ENCODE data around the gene CDK17.

The CDK17 gene

GRCh38 chr12:96261557-96261956 lies 138.7 kb downstream of the CDK17 start:
- no peak for DNase-seq (ENCODE audit: low spot score)

GRCh38 chr12:96260644-96261043 lies 139.6 kb downstream of the CDK17 start:
- no peak for DNase-seq (ENCODE audit: low spot score)

- DNase-seq (ENCODE audit: low spot score): no peak
Observed at GRCh38 chr12:96260231-96260630, 140.0 kb downstream of the CDK17 start.

GRCh38 chr12:96258104-96258961 lies 141.9 kb downstream of the CDK17 start:
- peak; percentile 48 for DNase-seq (ENCODE audit: low spot score)

- DNase-seq (ENCODE audit: low spot score): no peak
Observed at GRCh38 chr12:96257550-96258103, 142.6 kb downstream of the CDK17 start.

- DNase-seq (ENCODE audit: low spot score): no peak
Observed at GRCh38 chr12:96256672-96257361, 143.4 kb downstream of the CDK17 start.

- no peak for DNase-seq (ENCODE audit: low spot score)
Observed at GRCh38 chr12:96255077-96255476, 145.2 kb downstream of the CDK17 start.

GRCh38 chr12:96250119-96250685 lies 150.0 kb downstream of the CDK17 start:
- DNase-seq (ENCODE audit: low spot score): no peak

GRCh38 chr12:96249196-96250118 lies 150.8 kb downstream of the CDK17 start:
- no peak for DNase-seq (ENCODE audit: low spot score)

GRCh38 chr12:96248136-96248931 lies 151.9 kb downstream of the CDK17 start:
- no peak for DNase-seq (ENCODE audit: low spot score)

- no peak for DNase-seq (ENCODE audit: low spot score)
Observed at GRCh38 chr12:96247563-96247962, 152.7 kb downstream of the CDK17 start.

GRCh38 chr12:96246926-96247505 lies 153.2 kb downstream of the CDK17 start:
- DNase-seq (ENCODE audit: low spot score): no peak

GRCh38 chr12:96244826-96245225 lies 155.4 kb downstream of the CDK17 start:
- no peak for DNase-seq (ENCODE audit: low spot score)

- DNase-seq (ENCODE audit: low spot score): peak; percentile 20
Observed at GRCh38 chr12:96242597-96242996, 157.6 kb downstream of the CDK17 start.

GRCh38 chr12:96241846-96242256 lies 158.4 kb downstream of the CDK17 start:
- DNase-seq (ENCODE audit: low spot score): peak; percentile 93

- DNase-seq (ENCODE audit: low spot score): peak; percentile 12
Observed at GRCh38 chr12:96241431-96241830, 158.8 kb downstream of the CDK17 start.

- no peak for DNase-seq (ENCODE audit: low spot score)
Observed at GRCh38 chr12:96240656-96241055, 159.6 kb downstream of the CDK17 start.

GRCh38 chr12:96239711-96240635 lies 160.3 kb downstream of the CDK17 start:
- no peak for DNase-seq (ENCODE audit: low spot score)

GRCh38 chr12:96238336-96239047 lies 161.7 kb downstream of the CDK17 start:
- DNase-seq (ENCODE audit: low spot score): no peak
